Subcutaneous abdominal adipose tissue (tissue), 5 donors: ENCODE data around the gene SLC44A4.
"Not testable (repeated sequence)": the region's sequence is repeated elsewhere in the genome, so short reads cannot be mapped to it uniquely, and the experiment has no call there.

Experiments
- H3K27ac ChIP-seq: one replicate; pipeline ENCODE4 v1.7.0; 2013; ENCODE audit warnings: low read depth, mild to moderate bottlenecking, inconsistent platforms, low read length, moderate library complexity
- H3K27me3 ChIP-seq, 5 donors: one replicate each; pipeline ENCODE4 v1.7.0; 2013; ENCODE audit warnings: low read length in 5 of 5, inconsistent platforms in 1 of 5; ENCODE audit not compliant: control insufficient read depth in 5 of 5, insufficient read depth in 4 of 5
- H3K36me3 ChIP-seq, 5 donors: one replicate each; pipeline ENCODE4 v1.7.0; 2013; ENCODE audit warnings: low read length in 5 of 5; ENCODE audit not compliant: control insufficient read depth in 5 of 5, insufficient read depth in 5 of 5
- H3K4me1 ChIP-seq, 5 donors: one replicate each; pipeline ENCODE4 v1.7.0; 2013; ENCODE audit warnings: low read length in 5 of 5, mild to moderate bottlenecking in 3 of 5, moderate library complexity in 1 of 5; ENCODE audit not compliant: control insufficient read depth in 5 of 5, insufficient read depth in 5 of 5
- H3K4me3 ChIP-seq, 5 donors: one replicate each; pipeline ENCODE4 v1.7.0; 2013; ENCODE audit warnings: low read length in 5 of 5, low read depth in 1 of 5
- H3K9ac ChIP-seq, 5 donors: one replicate each; pipeline ENCODE4 v1.7.0; 2013; ENCODE audit warnings: low read length in 5 of 5, mild to moderate bottlenecking in 4 of 5, moderate library complexity in 3 of 5
- H3K9me3 ChIP-seq, 5 donors: one replicate each; pipeline ENCODE4 v1.7.0; 2013; ENCODE audit warnings: low read length in 5 of 5; ENCODE audit not compliant: control insufficient read depth in 5 of 5
- donor health status: healthy.
- donor health status: healthy.
- donor health status: healthy.
- donor health status: healthy.
- donor health status: healthy.

The SLC44A4 gene

DNA sequence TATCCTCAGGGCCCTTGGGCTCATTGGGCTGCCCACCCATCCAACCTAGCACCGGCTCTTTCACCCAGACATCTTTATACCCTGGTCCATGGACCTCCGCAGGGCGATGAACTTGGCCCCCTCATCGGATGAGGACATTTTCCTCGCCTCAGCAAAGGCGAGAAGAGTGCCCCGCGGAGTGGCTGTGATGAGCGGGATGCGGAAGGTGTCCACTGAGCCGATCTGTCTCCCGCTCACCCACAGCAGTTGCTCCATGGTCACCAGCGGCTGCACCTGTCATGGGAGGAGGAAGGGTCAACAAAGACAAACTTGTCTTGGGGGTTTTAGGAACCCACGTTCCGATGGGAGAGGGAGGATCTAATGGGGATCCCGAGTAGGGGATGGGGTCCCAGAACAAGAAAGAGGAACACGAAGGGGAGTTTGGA is 16.9 kb downstream of the SLC44A4 start:
- H3K4me1 ChIP-seq: peaks cover 3 to 26% (median 22%) of the 10 kb centered on the region in 5 donors
- no peaks in the 10 kb centered on the region for H3K9me3 ChIP-seq
- peak overlapping the region; percentile 67 for H3K27ac ChIP-seq
- H3K36me3 ChIP-seq: peaks cover 0 to 41% (median 30%) of the 10 kb centered on the region in 5 donors
- H3K9ac ChIP-seq: peak overlapping the region; percentile 81 to 86 (median 84)
- H3K27me3 ChIP-seq: no peaks in the 10 kb centered on the region
- peak overlapping the region; percentile 86 to 97 (median 92) for H3K4me3 ChIP-seq

DNA sequence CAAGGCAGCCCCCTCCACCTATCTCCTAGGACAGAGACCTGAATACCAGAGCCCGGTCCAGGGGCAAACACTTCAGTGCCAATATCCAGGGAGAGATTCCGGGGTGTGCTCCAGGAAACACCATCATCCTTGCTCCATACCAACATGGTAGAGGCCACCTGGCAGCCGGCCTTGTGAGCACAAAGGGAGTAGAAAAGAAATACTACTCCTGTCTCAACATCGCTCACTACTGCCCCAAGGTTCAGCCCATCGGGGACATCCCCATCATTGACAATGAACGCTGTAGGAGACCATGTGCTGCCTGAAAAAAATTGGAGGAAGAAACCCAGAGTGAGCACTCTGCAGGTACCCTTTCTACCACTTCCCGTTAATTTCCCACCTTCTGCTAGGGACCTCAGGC is 17.6 kb downstream of the SLC44A4 start:
- H3K36me3 ChIP-seq: peaks cover 0 to 41% (median 30%) of the 10 kb centered on the region in 5 donors
- H3K4me3 ChIP-seq: peak overlapping the region in 2 of 5 donors; percentile 90 to 95
- H3K9me3 ChIP-seq: no peaks in the 10 kb centered on the region
- H3K9ac ChIP-seq: peak overlapping the region in 2 of 5 donors; percentile 6 to 28
- peaks cover 3 to 26% (median 22%) of the 10 kb centered on the region in 5 donors for H3K4me1 ChIP-seq
- H3K27ac ChIP-seq: no peak overlapping the region
- no peaks in the 10 kb centered on the region for H3K27me3 ChIP-seq

GRCh38 chr6:31860349-31860748 is 18.4 kb downstream of the SLC44A4 start:
- H3K4me3 ChIP-seq: no peak overlapping the region
- H3K27ac ChIP-seq: no peak overlapping the region
- peaks cover 0 to 43% (median 30%) of the 10 kb centered on the region in 5 donors for H3K36me3 ChIP-seq
- H3K4me1 ChIP-seq: peaks cover 3 to 26% (median 22%) of the 10 kb centered on the region in 5 donors
- no peak overlapping the region for H3K9ac ChIP-seq
- H3K27me3 ChIP-seq: no peaks in the 10 kb centered on the region
- H3K9me3 ChIP-seq: no peaks in the 10 kb centered on the region

GRCh38 chr6:31859923-31860322 is 18.9 kb downstream of the SLC44A4 start:
- Histone ChIP-seq H3K27ac (no peak overlapping the region), H3K36me3 (peaks cover 0 to 45% (median 30%) of the 10 kb centered on the region in 5 donors), H3K9ac (no peak overlapping the region), H3K4me1 (peaks cover 3 to 26% (median 22%) of the 10 kb centered on the region in 5 donors), H3K4me3 (no peak overlapping the region), H3K27me3 (no peaks in the 10 kb centered on the region), H3K9me3 (no peaks in the 10 kb centered on the region)

GRCh38 chr6:31858707-31859106 is 20.1 kb downstream of the SLC44A4 start:
- Histone ChIP-seq H3K9ac (no peak overlapping the region), H3K36me3 (peaks cover 0 to 45% (median 30%) of the 10 kb centered on the region in 5 donors), H3K4me3 (no peak overlapping the region), H3K4me1 (peaks cover 1 to 19% (median 15%) of the 10 kb centered on the region in 5 donors), H3K27ac (no peak overlapping the region), H3K27me3 (no peaks in the 10 kb centered on the region), H3K9me3 (no peaks in the 10 kb centered on the region)

DNA sequence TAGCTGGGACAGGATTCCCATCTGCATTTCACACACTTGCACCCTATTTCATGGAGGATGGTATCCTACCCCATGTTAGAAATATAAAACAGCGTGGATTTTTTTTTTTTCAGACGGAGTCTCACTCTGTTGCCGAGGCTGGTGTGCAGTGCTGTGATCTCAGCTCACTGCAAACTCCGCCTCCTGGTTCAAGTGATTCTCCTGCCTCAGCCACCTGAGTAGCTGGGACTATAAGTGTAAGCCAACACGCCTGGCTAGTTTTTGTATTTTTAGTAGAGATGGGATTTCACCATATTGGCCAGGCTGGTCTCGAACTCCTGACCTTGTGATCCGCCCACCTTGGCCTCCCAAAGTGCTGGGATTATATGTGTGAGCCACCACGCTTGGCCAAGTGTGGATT is 21.0 kb downstream of the SLC44A4 start:
- not testable (repeated sequence) for H3K4me3 ChIP-seq, H3K9ac ChIP-seq, H3K27ac ChIP-seq, H3K27me3 ChIP-seq, H3K9me3 ChIP-seq
- Histone ChIP-seq H3K36me3 (peaks cover 0 to 45% (median 30%) of the 10 kb centered on the region in 5 donors), H3K4me1 (peaks cover 1 to 12% (median 10%) of the 10 kb centered on the region in 5 donors)

GRCh38 chr6:31851980-31852718 is 26.6 kb downstream of the SLC44A4 start:
- H3K4me1 ChIP-seq, H3K9ac ChIP-seq, H3K27me3 ChIP-seq, H3K4me3 ChIP-seq, H3K9me3 ChIP-seq, H3K27ac ChIP-seq, H3K36me3 ChIP-seq: not testable (repeated sequence)

- Histone ChIP-seq H3K4me1 (no peaks in the 10 kb centered on the region), H3K36me3 (peaks cover 0 to 3% (median 0%) of the 10 kb centered on the region in 5 donors), H3K4me3 (no peak overlapping the region), H3K27ac (no peak overlapping the region), H3K9ac (no peak overlapping the region), H3K9me3 (no peaks in the 10 kb centered on the region), H3K27me3 (no peaks in the 10 kb centered on the region)
Measured at GRCh38 chr6:31851485-31851832, 27.3 kb downstream of the SLC44A4 start.

DNA sequence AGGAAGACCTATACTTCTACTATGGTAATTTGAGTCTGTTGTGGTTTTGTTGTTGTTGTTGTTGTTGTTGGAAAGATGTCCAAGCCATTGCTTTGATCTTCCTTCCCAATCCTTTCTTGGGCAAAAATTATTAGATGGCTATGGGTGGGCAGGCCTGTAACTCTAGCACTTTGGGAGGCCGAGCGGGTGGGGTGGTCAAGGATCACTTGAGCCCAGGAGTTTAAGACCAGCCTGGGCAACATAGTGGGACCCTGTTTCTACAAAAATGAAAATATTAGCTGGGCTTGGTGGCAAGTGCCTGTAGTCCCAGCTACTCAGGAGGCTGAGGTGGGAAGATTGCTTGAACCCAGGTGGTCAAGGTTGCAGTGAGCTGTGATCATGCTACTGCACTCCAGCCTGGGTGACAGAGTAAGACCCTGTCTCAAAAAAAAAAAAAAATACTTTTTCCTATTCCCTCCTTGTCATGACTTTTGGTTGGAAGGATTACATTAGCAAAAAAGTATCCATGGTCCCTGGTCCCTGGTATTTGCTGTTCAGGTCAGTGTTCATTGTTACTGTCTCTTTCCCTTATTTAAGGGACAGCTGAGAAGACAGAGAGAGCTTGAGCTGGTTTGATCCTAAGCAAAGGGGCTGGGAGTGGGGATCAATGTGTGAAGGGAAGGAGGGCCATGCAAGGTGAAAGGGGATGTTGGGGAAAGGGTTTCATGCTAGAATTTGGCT is 27.9 kb downstream of the SLC44A4 start:
- H3K36me3 ChIP-seq: peaks cover 0 to 3% (median 0%) of the 10 kb centered on the region in 5 donors
- no peaks in the 10 kb centered on the region for H3K27me3 ChIP-seq
- H3K4me1 ChIP-seq: no peaks in the 10 kb centered on the region
- no peaks in the 10 kb centered on the region for H3K9me3 ChIP-seq
- no peak overlapping the region for H3K4me3 ChIP-seq
- H3K9ac ChIP-seq: no peak overlapping the region
- no peak overlapping the region for H3K27ac ChIP-seq

DNA sequence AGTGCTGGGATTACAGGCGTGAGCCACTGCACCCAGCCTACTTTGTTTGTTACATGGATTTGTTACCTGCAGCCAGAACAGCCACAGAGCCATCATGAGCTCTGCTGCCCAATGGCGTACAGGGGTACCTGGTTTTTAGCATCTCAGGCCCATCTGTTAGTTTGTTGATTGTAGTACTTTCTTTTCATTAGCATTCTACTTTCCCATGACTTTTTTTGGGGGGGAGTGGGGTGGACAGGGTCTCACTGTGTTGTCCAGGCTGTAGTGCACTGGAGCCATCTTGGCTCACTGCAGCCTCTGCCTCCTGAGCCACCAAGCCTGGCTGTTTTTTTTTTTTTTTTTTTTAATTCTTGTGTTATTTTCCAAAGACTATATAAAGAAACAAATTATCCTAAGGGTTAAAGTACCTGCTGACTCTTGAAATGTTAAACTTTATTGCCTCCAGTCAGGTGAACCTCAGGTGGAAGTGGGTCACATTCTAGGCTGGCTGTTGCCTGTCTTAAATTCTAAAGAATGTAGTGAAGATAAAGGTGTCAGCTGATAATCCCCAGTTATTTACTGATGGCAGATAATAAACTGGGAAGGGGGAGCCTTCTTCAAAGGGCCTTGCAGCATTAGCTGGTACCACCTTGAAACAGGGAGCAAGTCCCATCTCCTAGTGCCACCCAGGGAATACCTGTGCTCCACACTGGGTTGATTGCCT is 31.4 kb downstream of the SLC44A4 start:
- H3K4me3 ChIP-seq: no peak overlapping the region
- H3K27ac ChIP-seq: no peak overlapping the region
- H3K36me3 ChIP-seq: peaks cover 0 to 4% (median 0%) of the 10 kb centered on the region in 5 donors
- no peaks in the 10 kb centered on the region for H3K4me1 ChIP-seq
- no peaks in the 10 kb centered on the region for H3K9me3 ChIP-seq
- no peak overlapping the region for H3K9ac ChIP-seq
- no peaks in the 10 kb centered on the region for H3K27me3 ChIP-seq
